Neuronal stem cell (in vitro differentiated cells): Measurements from ENCODE around the gene CCDC68.
"Not testable (repeated sequence)": the region's sequence is repeated elsewhere in the genome, so short reads cannot be mapped to it uniquely, and the experiment has no call there.

Source experiments
- DNase-seq: peaks from one replicate; pipeline ENCODE4 v3.0.0-alpha.2; 2013; ENCODE audit warnings: low spot score
- H2AFZ ChIP-seq: one replicate; pipeline ENCODE4 v1.6.1; 2013; ENCODE audit warnings: mild to moderate bottlenecking, low read length, inconsistent platforms
- H2AK5ac ChIP-seq: 2 replicates; pipeline ENCODE4 v1.6.1; 2013; ENCODE audit warnings: low read depth, mild to moderate bottlenecking, inconsistent platforms, low read length, moderate library complexity, mixed read lengths
- H2BK120ac ChIP-seq: 2 replicates; pipeline ENCODE4 v1.6.1; 2013; ENCODE audit warnings: low read depth, mild to moderate bottlenecking, inconsistent platforms, low read length, moderate library complexity, mixed read lengths
- H2BK12ac ChIP-seq: one replicate; pipeline ENCODE4 v1.6.1; 2013; ENCODE audit warnings: low read length, inconsistent platforms
- H2BK15ac ChIP-seq: 2 replicates; pipeline ENCODE4 v1.6.1; 2013; ENCODE audit warnings: mild to moderate bottlenecking, low read length, inconsistent platforms, mixed read lengths
- H2BK5ac ChIP-seq: one replicate; pipeline ENCODE4 v1.6.1; 2013; ENCODE audit warnings: inconsistent platforms, mild to moderate bottlenecking, low read length, moderate library complexity
- H3K14ac ChIP-seq: one replicate; pipeline ENCODE4 v1.6.1; 2013; ENCODE audit warnings: low read length, inconsistent platforms
- H3K18ac ChIP-seq: 2 replicates; pipeline ENCODE4 v1.6.1; 2013; ENCODE audit warnings: low read length, inconsistent platforms
- H3K23ac ChIP-seq: 2 replicates; pipeline ENCODE4 v1.6.1; 2013; ENCODE audit warnings: low read depth, mild to moderate bottlenecking, mixed read lengths, low read length, inconsistent platforms; ENCODE audit not compliant: poor library complexity
- H3K27ac ChIP-seq: replicated peaks from 3 replicates; pipeline ENCODE4 v1.5.1; 2013; ENCODE audit warnings: low read length, inconsistent platforms
- H3K27me3 ChIP-seq, 3 experiments: 2 replicates each; pipeline ENCODE4 v1.6.1; 2013; ENCODE audit warnings: low read length in 3 of 3, mild to moderate bottlenecking in 2 of 3, inconsistent platforms in 1 of 3, low read depth in 1 of 3, mixed read lengths in 1 of 3, moderate library complexity in 1 of 3; ENCODE audit not compliant: control insufficient read depth in 3 of 3, insufficient read depth in 3 of 3
- H3K36me3 ChIP-seq, 2 donors: replicated peaks in 1 of 2; 2 replicates each; pipeline ENCODE4 v1.6.1; 2013; ENCODE audit warnings: low read length in 2 of 2; ENCODE audit not compliant: control insufficient read depth in 2 of 2, insufficient read depth in 2 of 2
- H3K4ac ChIP-seq: 2 replicates; pipeline ENCODE4 v1.6.1; 2013; ENCODE audit warnings: inconsistent platforms, mild to moderate bottlenecking, low read length, moderate library complexity
- H3K4me1 ChIP-seq, 2 donors: 1 replicate in 1 of 2; 2 replicates in 1 of 2; pipeline ENCODE4 v1.6.1; 2013; ENCODE audit warnings: low read length in 2 of 2, low read depth in 1 of 2; ENCODE audit not compliant: control insufficient read depth in 2 of 2, insufficient read depth in 1 of 2
- H3K4me2 ChIP-seq: one replicate; pipeline ENCODE4 v1.6.1; 2013; ENCODE audit warnings: mild to moderate bottlenecking, low read length, inconsistent platforms; ENCODE audit not compliant: insufficient read depth, poor library complexity, severe bottlenecking
- H3K4me3 ChIP-seq, 2 donors: 2 replicates each; pipeline ENCODE4 v1.5.1; 2013; ENCODE audit warnings: low read length in 2 of 2, mild to moderate bottlenecking in 2 of 2, inconsistent platforms in 1 of 2, moderate library complexity in 1 of 2
- H3K79me1 ChIP-seq: one replicate; pipeline ENCODE4 v1.6.1; 2013; ENCODE audit warnings: low read depth, mild to moderate bottlenecking, inconsistent platforms, low read length, moderate library complexity
- H3K9ac ChIP-seq: one replicate; pipeline ENCODE4 v1.6.1; 2013; ENCODE audit warnings: mild to moderate bottlenecking, low read depth, low read length, inconsistent platforms; ENCODE audit not compliant: poor library complexity
- H3K9me3 ChIP-seq, 2 donors: replicated peaks in 1 of 2; 2 replicates each; pipeline versions ENCODE3 to v1.6.1; 2013; ENCODE audit warnings: low read length in 2 of 2, mild to moderate bottlenecking in 2 of 2, inconsistent platforms in 1 of 2, low read depth in 1 of 2, mixed read lengths in 1 of 2, moderate library complexity in 1 of 2; ENCODE audit not compliant: control insufficient read depth in 2 of 2, insufficient read depth in 1 of 2
- H4K8ac ChIP-seq: one replicate; pipeline ENCODE4 v1.6.1; 2013; ENCODE audit warnings: low read depth, mild to moderate bottlenecking, inconsistent platforms, low read length, moderate library complexity
- H4K91ac ChIP-seq: one replicate; pipeline ENCODE4 v1.6.1; 2013; ENCODE audit warnings: low read length, low read depth, mild to moderate bottlenecking, inconsistent platforms; ENCODE audit not compliant: poor library complexity
- WGBS, 2 donors: extraction: QIAGEN DNeasy Blood & Tissue Kit; methylation state at CpG; one replicate each; pipeline ENCODE4 v1.1.7; 2013; ENCODE audit warnings: missing lambda C conversion rate in 2 of 2, mixed read lengths in 1 of 2; ENCODE audit not compliant: insufficient read length in 2 of 2, insufficient replicate concordance in 1 of 2; ENCODE audit errors: extremely low coverage in 2 of 2; 5-methylcytosine and 5-hydroxymethylcytosine counted together

Gene CCDC68

DNA sequence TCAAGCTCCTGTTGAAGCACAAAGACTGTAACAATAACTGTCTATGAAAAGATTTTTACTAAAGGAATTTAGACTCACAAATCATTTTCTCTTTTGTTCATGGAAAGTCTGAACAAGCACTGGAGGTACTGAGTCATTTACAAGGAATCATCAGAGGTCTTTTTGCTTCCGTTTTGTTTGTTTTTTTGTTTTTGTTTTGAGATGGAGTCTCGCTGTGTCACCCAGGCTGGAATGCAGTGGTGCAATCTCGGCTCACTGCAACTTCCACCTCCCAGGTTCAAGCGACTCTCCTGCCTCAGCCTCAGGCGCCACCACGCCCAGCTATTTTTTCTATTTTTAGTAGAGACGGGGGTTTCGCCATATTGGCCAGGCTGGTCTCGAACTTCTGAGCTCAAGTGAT is 9.0 kb upstream of the CCDC68 start:
- not testable (repeated sequence) for H3K4me3 ChIP-seq, H3K23ac ChIP-seq, H2AK5ac ChIP-seq, H4K8ac ChIP-seq, H3K27ac ChIP-seq, H3K14ac ChIP-seq, H3K4me2 ChIP-seq, H3K18ac ChIP-seq, H3K27me3 ChIP-seq, H3K79me1 ChIP-seq, H2BK12ac ChIP-seq, H3K4ac ChIP-seq, H3K9ac ChIP-seq, H4K91ac ChIP-seq, H2BK5ac ChIP-seq, DNase-seq, H3K4me1 ChIP-seq, H3K36me3 ChIP-seq, H2AFZ ChIP-seq, H3K9me3 ChIP-seq, H2BK120ac ChIP-seq, H2BK15ac ChIP-seq
- WGBS, 2 donors: no CpG with 5 or more reads among the region's 9 CpGs

DNA sequence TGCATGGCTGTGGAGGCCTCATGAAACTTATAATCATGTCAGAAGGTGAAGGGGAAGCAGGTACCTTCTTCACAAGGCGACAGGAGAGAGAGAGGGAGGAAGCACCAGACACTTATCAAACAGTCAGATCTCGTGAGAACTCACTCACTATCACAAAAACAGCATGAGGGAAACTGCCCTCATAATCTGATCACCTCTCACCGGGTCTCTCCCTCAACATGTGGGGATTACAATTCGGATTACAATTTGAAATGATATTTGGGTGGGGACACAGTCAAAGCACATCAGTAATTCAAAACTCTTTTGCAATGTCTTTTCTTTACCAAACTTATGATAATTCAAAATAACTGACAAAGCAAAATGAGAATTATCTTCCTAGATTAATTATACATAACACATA is 8.5 kb upstream of the CCDC68 start:
- Histone ChIP-seq H3K79me1 (no peaks in the 10 kb centered on the region), H3K27me3 (no peaks in the 10 kb centered on the region), H2BK15ac (no peak overlapping the region), H3K36me3 (no peaks in the 10 kb centered on the region), H3K4me3 (no peak overlapping the region), H4K8ac (no peak overlapping the region), H3K9me3 (no peaks in the 10 kb centered on the region), H2AFZ (no peak overlapping the region), H3K23ac (no peak overlapping the region), H2BK120ac (no peak overlapping the region), H2BK5ac (no peak overlapping the region), H3K14ac (no peak overlapping the region), H3K27ac (no peak overlapping the region), H3K4me1 (no peaks in the 10 kb centered on the region), H4K91ac (no peak overlapping the region), H2AK5ac (no peak overlapping the region), H3K9ac (no peak overlapping the region), H3K18ac (no peak overlapping the region), H3K4me2 (no peak overlapping the region), H2BK12ac (no peak overlapping the region), H3K4ac (no peak overlapping the region)
- no peak for DNase-seq
- no CpG with 5 or more reads among the region's 4 CpGs for WGBS, 2 donors

DNA sequence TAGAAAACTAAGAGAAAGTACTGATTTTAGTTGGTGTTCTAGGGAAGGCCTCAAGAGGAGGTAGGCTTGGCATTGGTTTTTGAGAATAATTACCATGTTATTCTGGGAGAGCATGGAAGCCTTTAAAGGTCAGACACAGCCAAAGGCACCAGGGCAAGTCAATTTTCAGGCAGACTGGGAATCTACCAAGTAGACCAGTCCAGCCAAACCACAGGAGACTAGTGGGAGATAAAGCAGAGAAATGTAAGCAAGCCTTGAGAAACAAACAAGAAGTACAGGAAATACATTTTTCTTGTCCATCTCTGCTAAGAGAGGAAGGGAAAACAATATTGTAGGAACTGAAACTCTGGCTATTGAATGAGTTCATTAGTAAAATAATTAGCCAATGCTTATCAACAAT is 5.5 kb upstream of the CCDC68 start:
- Histone ChIP-seq H2AFZ (no peak overlapping the region), H3K23ac (no peak overlapping the region), H3K36me3 (no peaks in the 10 kb centered on the region), H3K27me3 (no peaks in the 10 kb centered on the region), H3K14ac (no peak overlapping the region), H3K4me1 (no peaks in the 10 kb centered on the region), H3K18ac (no peak overlapping the region), H2BK12ac (no peak overlapping the region), H4K91ac (no peak overlapping the region), H2BK120ac (no peak overlapping the region), H3K27ac (no peak overlapping the region), H3K4me3 (no peak overlapping the region), H3K9me3 (no peaks in the 10 kb centered on the region), H2BK5ac (no peak overlapping the region), H3K9ac (no peak overlapping the region), H3K4me2 (no peak overlapping the region), H2AK5ac (no peak overlapping the region), H3K4ac (no peak overlapping the region), H2BK15ac (no peak overlapping the region), H4K8ac (no peak overlapping the region), H3K79me1 (no peaks in the 10 kb centered on the region)
- DNase-seq: no peak

DNA sequence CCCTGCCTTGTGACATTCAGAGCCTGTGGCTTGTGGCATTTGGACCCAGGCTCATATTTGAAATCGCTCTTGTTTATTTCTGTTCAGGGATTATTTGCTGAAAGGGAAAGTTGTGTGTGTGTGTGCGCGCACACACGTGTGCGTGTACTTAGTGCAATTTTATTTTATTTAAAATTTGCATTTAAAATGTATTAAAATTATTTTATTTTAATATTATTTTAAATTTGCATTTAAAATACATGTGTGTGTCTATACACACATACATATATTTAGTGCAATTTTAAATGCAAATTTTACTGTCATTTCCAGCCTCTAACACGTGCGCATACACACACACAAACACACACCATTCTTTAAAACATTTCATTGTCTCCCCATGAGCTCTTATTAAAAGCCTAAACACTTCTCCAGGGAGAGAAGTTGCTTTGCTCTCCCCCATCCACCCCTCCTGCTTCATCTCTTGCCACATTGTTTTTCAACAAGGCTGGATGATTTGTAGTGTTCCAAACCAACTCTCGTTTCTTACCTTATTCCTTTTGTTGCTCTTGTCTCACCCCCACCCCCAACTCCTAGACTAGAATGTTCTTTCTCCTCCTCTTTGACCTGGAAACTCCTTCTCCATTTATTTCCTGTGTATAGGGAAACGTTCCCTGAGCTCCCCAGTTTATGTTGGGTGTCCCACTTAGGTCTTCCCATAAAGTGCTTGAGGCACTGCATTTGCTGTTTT is 3.8 kb upstream of the CCDC68 start:
- Histone ChIP-seq H3K79me1 (no peaks in the 10 kb centered on the region), H3K4me2 (no peak overlapping the region), H2BK5ac (no peak overlapping the region), H2AK5ac (no peak overlapping the region), H3K4me1 (no peaks in the 10 kb centered on the region), H3K9ac (no peak overlapping the region), H4K8ac (no peak overlapping the region), H3K4ac (no peak overlapping the region), H3K4me3 (no peak overlapping the region), H3K27ac (no peak overlapping the region), H2BK15ac (no peak overlapping the region), H3K36me3 (no peaks in the 10 kb centered on the region), H3K9me3 (no peaks in the 10 kb centered on the region), H2BK120ac (no peak overlapping the region), H3K18ac (no peak overlapping the region), H2BK12ac (no peak overlapping the region), H3K27me3 (peaks cover 0 to 4% (median 0%) of the 10 kb centered on the region in 3 experiments), H2AFZ (no peak overlapping the region), H3K14ac (no peak overlapping the region), H4K91ac (no peak overlapping the region), H3K23ac (no peak overlapping the region)
- WGBS, 2 donors: 100% methylated on average over 2 of the region's 9 CpGs; no CpG with 5 or more reads in 1 of the 2 donors
- no peak for DNase-seq
